NB4 (cell line): Measurements from ENCODE around the gene NAXE.

Experiments
- DNase-seq: peaks from one replicate; pipeline ENCODE4 v3.0.0; 2010; ENCODE audit warnings: low read depth
- H3K4me3 ChIP-seq: one replicate; pipeline ENCODE4 v1.5.1; 2011; ENCODE audit warnings: mild to moderate bottlenecking, low read depth, low read length, moderate library complexity
- CTCF ChIP-seq: IDR thresholded peaks from one replicate; pipeline ENCODE4 v1.5.1; 2012; ENCODE audit warnings: low read depth, low read length
- MAX ChIP-seq: IDR thresholded peaks from 2 replicates; pipeline ENCODE4 v1.6.1; 2011; ENCODE audit warnings: low read depth, low read length
- MYC ChIP-seq: IDR thresholded peaks from 2 replicates; pipeline ENCODE4 v1.6.1; 2011; ENCODE audit warnings: low read depth, low read length
- POLR2A ChIP-seq: IDR thresholded peaks from 2 replicates; pipeline ENCODE4 v1.6.1; 2011; ENCODE audit warnings: mild to moderate bottlenecking; ENCODE audit not compliant: insufficient read length; ENCODE audit errors: extremely low read depth

Gene NAXE

GRCh38 chr1:156559797-156560385 lies 31.7 kb upstream of the NAXE start:
- DNase-seq, result no peak
- no peak for TF ChIP-seq MAX
- TF ChIP-seq MYC, result no peak
- no peak for TF ChIP-seq CTCF
- TF ChIP-seq POLR2A, result no peak
- no peak overlapping the region for H3K4me3 ChIP-seq

- no peak for DNase-seq
- H3K4me3 ChIP-seq, result no peak overlapping the region
- TF ChIP-seq CTCF, result no peak
- no peak for TF ChIP-seq MYC
- TF ChIP-seq POLR2A, result no peak
Measured at GRCh38 chr1:156560585-156561163, 30.9 kb upstream of the NAXE start.

- no peak for DNase-seq
- TF ChIP-seq POLR2A (no peak), MYC (no peak), MAX (no peak), CTCF (no peak)
- H3K4me3 ChIP-seq, result no peak overlapping the region
Measured at GRCh38 chr1:156565519-156565918, 26.1 kb upstream of the NAXE start.

- H3K4me3 ChIP-seq, result no peak overlapping the region
Measured at GRCh38 chr1:156566436-156566835, 25.1 kb upstream of the NAXE start.

GRCh38 chr1:156571261-156571852 lies 20.2 kb upstream of the NAXE start:
- TF ChIP-seq POLR2A (no peak), MYC (no peak), CTCF (no peak), MAX (no peak)
- H3K4me3 ChIP-seq, result peak overlapping the region; percentile 73
- DNase-seq, result peak; percentile 41

More at GRCh38 chr1:156566436-156566835, 25.1 kb upstream of the NAXE start:
- DNase-seq, result no peak
- TF ChIP-seq POLR2A, result no peak
- no peak for TF ChIP-seq CTCF
- no peak for TF ChIP-seq MYC
- no peak for TF ChIP-seq MAX
